ENCODE data around the gene MUC5AC.

Gene MUC5AC

DNA sequence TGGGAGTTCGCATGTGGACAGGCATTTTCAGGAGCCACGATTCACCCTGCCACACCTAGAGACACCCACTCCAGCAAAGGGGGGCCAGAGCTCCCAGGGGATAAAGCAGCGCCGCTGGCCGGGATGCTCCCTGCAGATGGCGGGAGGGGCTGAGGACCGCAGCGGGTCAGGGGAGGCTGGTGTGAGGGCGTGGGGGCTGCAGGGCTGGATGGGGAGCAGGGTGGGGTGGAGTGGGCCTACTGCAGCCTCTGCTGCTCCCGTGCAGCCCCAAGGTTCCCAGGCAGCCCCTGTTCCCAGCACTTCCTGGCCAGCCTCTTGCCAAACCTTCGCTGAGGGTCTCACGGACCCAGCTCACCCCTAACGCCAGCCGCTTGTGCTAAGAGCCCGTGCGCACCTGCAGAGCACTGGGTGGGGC lies 78.2 kb downstream of the MUC5AC start:
- DNase-seq (ENCODE audit: low read depth) = no peak
- no peak overlapping the region for H3K4me3 ChIP-seq (ENCODE audit: low read depth, low read length)
- TF ChIP-seq, protein P1, sequence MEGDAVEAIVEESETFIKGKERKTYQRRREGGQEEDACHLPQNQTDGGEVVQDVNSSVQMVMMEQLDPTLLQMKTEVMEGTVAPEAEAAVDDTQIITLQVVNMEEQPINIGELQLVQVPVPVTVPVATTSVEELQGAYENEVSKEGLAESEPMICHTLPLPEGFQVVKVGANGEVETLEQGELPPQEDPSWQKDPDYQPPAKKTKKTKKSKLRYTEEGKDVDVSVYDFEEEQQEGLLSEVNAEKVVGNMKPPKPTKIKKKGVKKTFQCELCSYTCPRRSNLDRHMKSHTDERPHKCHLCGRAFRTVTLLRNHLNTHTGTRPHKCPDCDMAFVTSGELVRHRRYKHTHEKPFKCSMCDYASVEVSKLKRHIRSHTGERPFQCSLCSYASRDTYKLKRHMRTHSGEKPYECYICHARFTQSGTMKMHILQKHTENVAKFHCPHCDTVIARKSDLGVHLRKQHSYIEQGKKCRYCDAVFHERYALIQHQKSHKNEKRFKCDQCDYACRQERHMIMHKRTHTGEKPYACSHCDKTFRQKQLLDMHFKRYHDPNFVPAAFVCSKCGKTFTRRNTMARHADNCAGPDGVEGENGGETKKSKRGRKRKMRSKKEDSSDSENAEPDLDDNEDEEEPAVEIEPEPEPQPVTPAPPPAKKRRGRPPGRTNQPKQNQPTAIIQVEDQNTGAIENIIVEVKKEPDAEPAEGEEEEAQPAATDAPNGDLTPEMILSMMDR (IDR thresholded peaks at IDR 0.05; ENCODE audit: low read depth, low read length, missing control alignments) = no peak

DNA sequence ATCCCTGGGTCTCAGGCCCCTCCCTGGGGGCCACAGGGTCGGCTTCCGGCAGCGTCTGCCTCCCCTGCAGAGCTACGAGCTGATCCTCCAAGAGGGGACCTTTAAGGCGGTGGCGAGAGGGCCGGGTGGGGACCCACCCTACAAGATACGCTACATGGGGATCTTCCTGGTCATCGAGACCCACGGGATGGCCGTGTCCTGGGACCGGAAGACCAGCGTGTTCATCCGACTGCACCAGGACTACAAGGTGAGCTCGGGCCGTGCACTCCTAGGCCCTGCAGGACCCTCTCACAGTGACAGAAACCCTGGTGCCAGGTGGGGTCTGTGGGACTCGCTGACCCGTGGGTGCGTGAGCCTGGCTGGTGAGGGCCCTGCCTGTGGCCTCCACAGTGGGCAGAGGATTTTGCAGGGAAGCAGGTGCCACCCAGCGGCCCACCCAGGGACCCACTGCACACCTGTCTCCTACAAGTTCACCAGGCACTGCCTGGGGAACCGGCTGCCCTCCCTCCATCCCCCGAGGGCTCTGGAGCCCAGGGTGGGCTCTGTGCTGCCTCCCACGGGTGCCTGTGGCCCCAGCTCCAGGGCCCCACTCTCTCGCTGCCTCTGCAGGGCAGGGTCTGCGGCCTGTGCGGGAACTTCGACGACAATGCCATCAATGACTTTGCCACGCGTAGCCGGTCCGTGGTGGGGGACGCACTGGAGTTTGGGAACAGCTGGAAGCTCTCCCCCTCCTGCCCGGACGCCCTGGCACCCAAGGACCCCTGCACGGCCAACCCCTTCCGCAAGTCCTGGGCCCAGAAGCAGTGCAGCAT lies 78.8 kb downstream of the MUC5AC start:
- TF ChIP-seq, protein P1 (IDR thresholded peaks at IDR 0.05; ENCODE audit: low read depth, low read length, missing control alignments) = no peak
- DNase-seq (ENCODE audit: low read depth) = no peak
- no peak overlapping the region for H3K4me3 ChIP-seq (ENCODE audit: low read depth, low read length)

DNA sequence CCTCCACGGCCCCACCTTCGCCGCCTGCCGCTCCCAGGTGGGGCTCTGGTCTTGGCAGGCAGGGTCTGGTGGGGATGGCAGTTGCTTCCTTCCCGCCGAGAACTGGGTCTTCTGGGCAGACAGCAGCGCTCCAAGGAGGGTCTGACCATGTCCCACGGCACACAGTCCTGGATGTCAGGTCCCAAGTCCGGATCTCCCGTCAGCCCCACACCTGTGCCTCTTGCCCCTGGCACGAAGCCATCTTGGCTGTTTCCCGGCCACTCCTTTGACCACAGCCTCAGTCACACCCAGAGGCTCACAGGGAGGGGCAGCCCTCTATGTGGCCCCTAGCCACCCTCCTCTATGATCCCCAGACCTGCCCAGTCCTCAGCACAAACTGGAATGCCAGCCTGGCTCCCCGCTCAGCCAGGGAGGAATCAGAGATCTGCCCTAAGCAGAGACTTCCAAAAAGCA lies 79.4 kb downstream of the MUC5AC start:
- TF ChIP-seq, protein P1 (IDR thresholded peaks at IDR 0.05; ENCODE audit: low read depth, low read length, missing control alignments) = no peak
- no peak for DNase-seq (ENCODE audit: low read depth)

DNA sequence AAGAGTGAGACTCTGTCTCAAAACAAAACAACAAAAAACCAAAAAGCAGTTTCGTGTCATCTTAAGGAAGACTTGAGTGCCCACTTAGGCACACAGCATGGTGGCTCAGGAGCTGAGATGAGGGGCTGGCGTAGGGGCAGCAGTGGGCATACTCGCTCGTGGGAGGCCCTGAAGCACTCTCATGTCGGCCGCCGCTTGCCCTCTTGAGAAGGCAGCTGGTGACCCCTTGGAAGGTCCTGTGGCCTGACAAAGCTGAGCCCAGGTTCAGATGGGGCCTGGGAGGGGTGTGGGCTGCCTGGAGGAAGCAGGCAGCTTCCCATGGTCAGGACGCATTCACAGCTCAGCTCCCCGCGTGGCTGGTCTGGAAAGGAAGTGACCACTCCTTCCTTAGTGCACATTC lies 80.1 kb downstream of the MUC5AC start:
- no peak for DNase-seq (ENCODE audit: low read depth)
- TF ChIP-seq, protein P1 (IDR thresholded peaks at IDR 0.05; ENCODE audit: low read depth, low read length, missing control alignments) = no peak
- H3K4me3 ChIP-seq (ENCODE audit: low read depth, low read length) = no peak overlapping the region

More for the DNA sequence above, 79.4 kb downstream of the MUC5AC start:
- H3K4me3 ChIP-seq (ENCODE audit: low read depth, low read length) = no peak overlapping the region

DNA sequence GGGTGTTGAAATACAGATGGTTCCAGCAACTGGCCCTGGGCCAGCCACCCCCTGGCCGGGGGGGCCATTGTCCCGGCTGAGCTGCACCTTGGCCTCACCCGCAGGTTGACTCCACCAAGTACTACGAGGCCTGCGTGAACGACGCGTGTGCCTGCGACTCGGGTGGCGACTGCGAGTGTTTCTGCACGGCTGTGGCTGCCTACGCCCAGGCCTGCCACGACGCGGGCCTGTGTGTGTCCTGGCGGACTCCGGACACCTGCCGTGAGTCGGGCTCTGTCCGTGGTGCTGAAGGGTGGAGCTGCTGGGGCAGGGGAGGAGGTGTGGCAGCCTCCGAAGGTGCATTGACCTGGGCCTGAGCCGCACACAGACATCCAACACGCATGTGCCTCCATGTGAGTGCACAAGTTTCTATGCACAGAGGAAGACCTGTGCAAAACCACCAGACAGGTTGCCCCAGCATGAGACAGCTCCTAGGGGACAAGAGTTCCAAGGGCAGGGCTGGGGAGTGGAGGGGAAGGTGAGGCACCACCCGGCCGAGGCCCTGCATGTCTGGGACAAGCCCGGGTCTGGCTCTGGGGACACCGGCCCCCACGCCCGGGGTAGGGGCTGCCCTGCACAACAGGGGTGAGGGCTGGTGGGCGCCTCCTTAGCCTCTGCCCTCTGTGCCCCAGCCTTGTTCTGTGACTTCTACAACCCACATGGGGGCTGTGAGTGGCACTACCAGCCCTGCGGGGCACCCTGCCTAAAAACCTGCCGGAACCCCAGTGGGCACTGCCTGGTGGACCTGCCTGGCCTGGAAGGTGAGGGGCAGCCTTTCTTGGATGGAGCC lies 81.2 kb downstream of the MUC5AC start:
- TF ChIP-seq, protein P1 (IDR thresholded peaks at IDR 0.05; ENCODE audit: low read depth, low read length, missing control alignments) = no peak
- H3K4me3 ChIP-seq (ENCODE audit: low read depth, low read length) = no peak overlapping the region
- DNase-seq (ENCODE audit: low read depth) = no peak

DNA sequence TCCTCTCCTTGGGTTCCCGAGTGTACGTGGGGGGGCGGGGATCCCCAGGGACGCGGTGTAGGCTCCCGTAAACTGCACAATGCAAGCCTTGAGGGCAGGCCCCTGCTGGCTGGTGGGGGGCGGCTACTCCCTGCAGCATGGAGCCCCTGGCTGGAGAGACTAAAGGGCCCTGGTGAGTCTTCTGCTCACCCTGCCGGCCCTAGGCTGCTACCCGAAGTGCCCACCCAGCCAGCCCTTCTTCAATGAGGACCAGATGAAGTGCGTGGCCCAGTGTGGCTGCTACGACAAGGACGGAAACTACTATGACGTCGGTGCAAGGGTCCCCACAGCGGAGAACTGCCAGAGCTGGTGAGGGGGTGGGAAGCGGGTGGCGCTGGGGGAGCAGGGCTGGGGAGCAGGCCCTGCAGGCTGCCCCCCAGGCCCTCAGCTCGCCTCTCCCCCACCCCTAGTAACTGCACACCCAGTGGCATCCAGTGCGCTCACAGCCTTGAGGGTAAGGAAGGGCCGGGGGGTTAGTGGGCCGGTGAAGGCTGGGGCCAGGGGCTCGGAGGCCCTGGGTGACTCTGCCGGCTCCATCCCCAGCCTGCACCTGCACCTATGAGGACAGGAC lies 81.9 kb downstream of the MUC5AC start:
- TF ChIP-seq, protein P1 (IDR thresholded peaks at IDR 0.05; ENCODE audit: low read depth, low read length, missing control alignments) = no peak
- no peak for DNase-seq (ENCODE audit: low read depth)
- H3K4me3 ChIP-seq (ENCODE audit: low read depth, low read length) = no peak overlapping the region
